Measurements from ENCODE around the gene SNAP29. TPM values are rescaled to one million over a fixed set of nuclear protein-coding genes. Genes with fewer than 3 reads are reported as not detected.

The SNAP29 gene
- total and polyA plus RNA-seq, 9 of the 15 experiments (the other 6 are each of a cell fraction or from before 2014, with no cell fraction given): 19.5 to 250 (median 75.9) TPM

DNA sequence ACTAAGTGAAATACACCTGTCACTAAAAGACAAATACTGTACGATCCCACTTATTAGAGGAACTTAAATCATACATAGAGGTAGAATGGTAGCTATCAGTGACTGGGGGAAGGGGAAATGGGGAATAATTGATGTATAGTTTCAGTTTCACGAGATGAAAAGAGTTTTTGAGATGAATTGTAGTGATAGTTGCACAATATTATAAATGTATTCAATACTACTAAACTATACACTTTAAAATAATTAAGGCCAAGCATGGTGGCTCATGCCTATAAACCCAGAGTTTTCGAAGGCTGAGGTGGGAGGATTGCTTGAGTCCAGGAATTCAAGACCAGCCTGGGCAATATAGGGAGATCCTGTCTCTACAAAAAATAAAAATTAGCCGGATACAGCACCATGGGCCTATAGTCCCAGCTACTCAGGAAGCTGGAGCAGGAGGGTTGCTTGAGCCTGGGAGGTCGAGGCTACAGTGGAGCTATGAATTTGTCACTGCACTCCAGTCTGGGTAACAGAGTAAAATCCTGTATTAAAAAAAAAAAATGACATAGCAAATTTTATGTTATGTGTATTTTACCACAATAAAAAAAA is 44.5 kb upstream of the SNAP29 start (continued):
- TF ChIP-seq, protein P1, sequence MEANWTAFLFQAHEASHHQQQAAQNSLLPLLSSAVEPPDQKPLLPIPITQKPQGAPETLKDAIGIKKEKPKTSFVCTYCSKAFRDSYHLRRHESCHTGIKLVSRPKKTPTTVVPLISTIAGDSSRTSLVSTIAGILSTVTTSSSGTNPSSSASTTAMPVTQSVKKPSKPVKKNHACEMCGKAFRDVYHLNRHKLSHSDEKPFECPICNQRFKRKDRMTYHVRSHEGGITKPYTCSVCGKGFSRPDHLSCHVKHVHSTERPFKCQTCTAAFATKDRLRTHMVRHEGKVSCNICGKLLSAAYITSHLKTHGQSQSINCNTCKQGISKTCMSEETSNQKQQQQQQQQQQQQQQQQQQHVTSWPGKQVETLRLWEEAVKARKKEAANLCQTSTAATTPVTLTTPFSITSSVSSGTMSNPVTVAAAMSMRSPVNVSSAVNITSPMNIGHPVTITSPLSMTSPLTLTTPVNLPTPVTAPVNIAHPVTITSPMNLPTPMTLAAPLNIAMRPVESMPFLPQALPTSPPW (CRISPR knock-in tag; IDR thresholded peaks at IDR 0.05): no peak
- TF ChIP-seq SMAD3 (CRISPR knock-in tag; conservative IDR thresholded peaks at IDR 0.05) (0 out of 2 replicates have a peak, but pooled peaks have one; percentile 19), ZNF165 (CRISPR knock-in tag; IDR thresholded peaks at IDR 0.05; ENCODE audit: borderline replicate concordance) (0 out of 2 replicates have a peak, but pooled peaks have one; percentile 60), CREM (IDR thresholded peaks at IDR 0.05; ENCODE audit: low read depth) (no peak), ZNF121 (CRISPR knock-in tag; conservative IDR thresholded peaks at IDR 0.05) (no peak), GATAD2B (IDR thresholded peaks at IDR 0.05; ENCODE audit: borderline replicate concordance) (no peak), SIN3A (IDR thresholded peaks at IDR 0.05; ENCODE audit: borderline replicate concordance in 2 of 2, control insufficient read depth in 1 of 2, low read depth in 2 of 2, low read length in 2 of 2) (no peak), TRIM24 (IDR thresholded peaks at IDR 0.05) (no peak), SMAD1 (IDR thresholded peaks at IDR 0.05; ENCODE audit: low read depth, low read length, partially characterized antibody) (no peak), CHD1 (IDR thresholded peaks at IDR 0.05; ENCODE audit: low read length) (no peak), ZNF24 (IDR thresholded peaks at IDR 0.05) (no peak), SOX6 (IDR thresholded peaks at IDR 0.05) (no peak), RBFOX2 (IDR thresholded peaks at IDR 0.05; ENCODE audit: low read depth, low read length) (no peak), SRF (CRISPR knock-in tag; IDR thresholded peaks at IDR 0.05) (0 out of 4 replicates have a peak, but pooled peaks of 1 of the 2 experiments have one; percentile 22), MAFG (tag; conservative IDR thresholded peaks at IDR 0.05) (peak; percentile 35; the same call in 1 of the 2 replicates), ZFP1 (CRISPR knock-in tag; IDR thresholded peaks at IDR 0.05) (0 out of 2 replicates have a peak, but pooled peaks have one; percentile 59), ZNF586 (CRISPR knock-in tag; conservative IDR thresholded peaks at IDR 0.05) (no peak), ADNP (tag; IDR thresholded peaks at IDR 0.05) (no peak), CEBPB (tag; IDR thresholded peaks at IDR 0.05) (peak; percentile 75), CEBPG (CRISPR knock-in tag; IDR thresholded peaks at IDR 0.05) (no peak), CEBPG (tag; conservative IDR thresholded peaks at IDR 0.05 in 1 of 2, IDR thresholded peaks at IDR 0.05 in 1 of 2) (peak; percentile 27 to 82; a peak in 2 of 4 replicates), ZNF584 (CRISPR knock-in tag; IDR thresholded peaks at IDR 0.05; ENCODE audit: low read depth) (no peak), HDAC8 (tag; IDR thresholded peaks at IDR 0.05) (0 out of 2 replicates have a peak, but pooled peaks have one; percentile 36)
- TF ChIP-seq, protein P2, sequence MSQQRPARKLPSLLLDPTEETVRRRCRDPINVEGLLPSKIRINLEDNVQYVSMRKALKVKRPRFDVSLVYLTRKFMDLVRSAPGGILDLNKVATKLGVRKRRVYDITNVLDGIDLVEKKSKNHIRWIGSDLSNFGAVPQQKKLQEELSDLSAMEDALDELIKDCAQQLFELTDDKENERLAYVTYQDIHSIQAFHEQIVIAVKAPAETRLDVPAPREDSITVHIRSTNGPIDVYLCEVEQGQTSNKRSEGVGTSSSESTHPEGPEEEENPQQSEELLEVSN (IDR thresholded peaks at IDR 0.05; ENCODE audit: borderline replicate concordance in 1 of 2, extremely low read depth in 1 of 2, insufficient read depth in 1 of 2, insufficient read length in 1 of 2, low read depth in 1 of 2, low read length in 1 of 2, poor library complexity in 1 of 2, severe bottlenecking in 1 of 2): no peak
- TF ChIP-seq, protein P3, sequence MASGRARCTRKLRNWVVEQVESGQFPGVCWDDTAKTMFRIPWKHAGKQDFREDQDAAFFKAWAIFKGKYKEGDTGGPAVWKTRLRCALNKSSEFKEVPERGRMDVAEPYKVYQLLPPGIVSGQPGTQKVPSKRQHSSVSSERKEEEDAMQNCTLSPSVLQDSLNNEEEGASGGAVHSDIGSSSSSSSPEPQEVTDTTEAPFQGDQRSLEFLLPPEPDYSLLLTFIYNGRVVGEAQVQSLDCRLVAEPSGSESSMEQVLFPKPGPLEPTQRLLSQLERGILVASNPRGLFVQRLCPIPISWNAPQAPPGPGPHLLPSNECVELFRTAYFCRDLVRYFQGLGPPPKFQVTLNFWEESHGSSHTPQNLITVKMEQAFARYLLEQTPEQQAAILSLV (tag; IDR thresholded peaks at IDR 0.05): peak; percentile 50; the same call in 1 of the 2 replicates
